ENCODE measurements around the gene ISOC1.

The ISOC1 gene

GRCh38 chr5:129125819-129126218 lies 31.3 kb downstream of the ISOC1 start:
- DNase-seq (ENCODE audit: low read depth in 2 of 2) = no peak

GRCh38 chr5:129133553-129133952 lies 39.0 kb downstream of the ISOC1 start:
- no peak for DNase-seq (ENCODE audit: low read depth in 2 of 2)

GRCh38 chr5:129135633-129136032 lies 41.1 kb downstream of the ISOC1 start:
- no peak for DNase-seq (ENCODE audit: low read depth in 2 of 2)

- DNase-seq (ENCODE audit: low read depth in 2 of 2) = no peak
Measured at GRCh38 chr5:129137637-129138036, 43.1 kb downstream of the ISOC1 start.

- no peak for DNase-seq (ENCODE audit: low read depth in 2 of 2)
Measured at GRCh38 chr5:129141078-129141477, 46.5 kb downstream of the ISOC1 start.

- DNase-seq (ENCODE audit: low read depth in 2 of 2) = no peak
Measured at GRCh38 chr5:129141696-129142095, 47.1 kb downstream of the ISOC1 start.

- DNase-seq (ENCODE audit: low read depth in 2 of 2) = no peak
Measured at GRCh38 chr5:129155876-129156275, 61.3 kb downstream of the ISOC1 start.

- DNase-seq (ENCODE audit: low read depth in 2 of 2) = no peak
Measured at GRCh38 chr5:129161830-129162229, 67.3 kb downstream of the ISOC1 start.

Measured in stimulated activated CD4-positive, alpha-beta T cell treated with anti-CD3 and anti-CD28 coated beads, Interleukin-4, amount 100 ng/mL, for 48 hours (primary cell).